ENCODE data around the gene MS4A18.
"Not testable (repeated sequence)": the region's sequence is repeated elsewhere in the genome, so short reads cannot be mapped to it uniquely, and the experiment has no call there.

The MS4A18 gene

GRCh38 chr11:60754887-60755286 is 30.4 kb downstream of the MS4A18 start:
- no peaks in the 10 kb centered on the region for H3K36me3 ChIP-seq (ENCODE audit: control insufficient read depth, insufficient read depth, low read length)
- H3K9me3 ChIP-seq (ENCODE audit: control insufficient read depth, insufficient read depth, low read length), result no peaks in the 10 kb centered on the region
- H3K27ac ChIP-seq (ENCODE audit: low read length), result no peak overlapping the region
- no peaks in the 10 kb centered on the region for H3K27me3 ChIP-seq (ENCODE audit: control insufficient read depth, insufficient read depth, low read length)
- DNase-seq (ENCODE audit: low read depth, low spot score), result no peak
- H3K4me3 ChIP-seq (ENCODE audit: low read length), result no peak overlapping the region
- no peaks in the 10 kb centered on the region for H3K4me1 ChIP-seq (ENCODE audit: control insufficient read depth, insufficient read depth, low read length)
- no CpG with 5 or more reads among the region's 6 CpGs for WGBS (ENCODE audit: insufficient coverage, insufficient read length)

- peak; percentile 41 for DNase-seq (ENCODE audit: low read depth, low spot score)
- no peaks in the 10 kb centered on the region for H3K36me3 ChIP-seq (ENCODE audit: control insufficient read depth, insufficient read depth, low read length)
- WGBS (ENCODE audit: insufficient coverage, insufficient read length), result no CpG with 5 or more reads among the region's 14 CpGs
Measured at GRCh38 chr11:60756307-60757032, 31.9 kb downstream of the MS4A18 start, which contains the start of gene MS4A15. MS4A15 (plus strand) TSS chr11:60756867; CDS start chr11:60763734, 6,867 bp downstream.

GRCh38 chr11:60757231-60757800 is 32.8 kb downstream of the MS4A18 start:
- Histone ChIP-seq H3K4me1 (ENCODE audit: control insufficient read depth, insufficient read depth, low read length) (no peaks in the 10 kb centered on the region), H3K36me3 (ENCODE audit: control insufficient read depth, insufficient read depth, low read length) (no peaks in the 10 kb centered on the region), H3K27ac (ENCODE audit: low read length) (no peak overlapping the region), H3K9me3 (ENCODE audit: control insufficient read depth, insufficient read depth, low read length) (no peaks in the 10 kb centered on the region), H3K27me3 (ENCODE audit: control insufficient read depth, insufficient read depth, low read length) (no peaks in the 10 kb centered on the region), H3K4me3 (ENCODE audit: low read length) (no peak overlapping the region)
- WGBS (ENCODE audit: insufficient coverage, insufficient read length), result no CpG with 5 or more reads among the region's 19 CpGs
- no peak for DNase-seq (ENCODE audit: low read depth, low spot score)

More at GRCh38 chr11:60756307-60757032, 31.9 kb downstream of the MS4A18 start, which contains the start of gene MS4A15:
- Histone ChIP-seq H3K4me1 (ENCODE audit: control insufficient read depth, insufficient read depth, low read length) (no peaks in the 10 kb centered on the region), H3K9me3 (ENCODE audit: control insufficient read depth, insufficient read depth, low read length) (no peaks in the 10 kb centered on the region), H3K27ac (ENCODE audit: low read length) (no peak within 1 kb of the TSS), H3K27me3 (ENCODE audit: control insufficient read depth, insufficient read depth, low read length) (no peaks in the 10 kb centered on the region), H3K4me3 (ENCODE audit: low read length) (no peak within 1 kb of the TSS)

GRCh38 chr11:60758671-60759070 is 34.2 kb downstream of the MS4A18 start:
- not testable (repeated sequence) for H3K27ac ChIP-seq (ENCODE audit: low read length); H3K27me3 ChIP-seq (ENCODE audit: control insufficient read depth, insufficient read depth, low read length); H3K4me3 ChIP-seq (ENCODE audit: low read length); H3K36me3 ChIP-seq (ENCODE audit: control insufficient read depth, insufficient read depth, low read length); DNase-seq (ENCODE audit: low read depth, low spot score); H3K9me3 ChIP-seq (ENCODE audit: control insufficient read depth, insufficient read depth, low read length); H3K4me1 ChIP-seq (ENCODE audit: control insufficient read depth, insufficient read depth, low read length)
- whole genome bisulfite sequencing (ENCODE audit: insufficient coverage, insufficient read length), result no CpG with 5 or more reads among the region's 4 CpGs

- WGBS (ENCODE audit: insufficient coverage, insufficient read length), result no CpG with 5 or more reads among the region's 22 CpGs
- H3K4me1 ChIP-seq (ENCODE audit: control insufficient read depth, insufficient read depth, low read length); H3K9me3 ChIP-seq (ENCODE audit: control insufficient read depth, insufficient read depth, low read length); H3K4me3 ChIP-seq (ENCODE audit: low read length); DNase-seq (ENCODE audit: low read depth, low spot score); H3K36me3 ChIP-seq (ENCODE audit: control insufficient read depth, insufficient read depth, low read length); H3K27me3 ChIP-seq (ENCODE audit: control insufficient read depth, insufficient read depth, low read length); H3K27ac ChIP-seq (ENCODE audit: low read length): not testable (repeated sequence)
Measured at GRCh38 chr11:60759438-60760225, 35.1 kb downstream of the MS4A18 start.

GRCh38 chr11:60761436-60762190 is 37.1 kb downstream of the MS4A18 start:
- Histone ChIP-seq H3K4me3 (ENCODE audit: low read length) (no peak overlapping the region), H3K27ac (ENCODE audit: low read length) (no peak overlapping the region), H3K27me3 (ENCODE audit: control insufficient read depth, insufficient read depth, low read length) (no peaks in the 10 kb centered on the region), H3K4me1 (ENCODE audit: control insufficient read depth, insufficient read depth, low read length) (no peaks in the 10 kb centered on the region), H3K9me3 (ENCODE audit: control insufficient read depth, insufficient read depth, low read length) (no peaks in the 10 kb centered on the region), H3K36me3 (ENCODE audit: control insufficient read depth, insufficient read depth, low read length) (no peaks in the 10 kb centered on the region)
- DNase-seq (ENCODE audit: low read depth, low spot score), result no peak
- WGBS (ENCODE audit: insufficient coverage, insufficient read length), result no CpG with 5 or more reads among the region's 4 CpGs

- H3K4me3 ChIP-seq (ENCODE audit: low read length), result no peak overlapping the region
- no peak for DNase-seq (ENCODE audit: low read depth, low spot score)
Measured at GRCh38 chr11:60762851-60763691, 38.6 kb downstream of the MS4A18 start.

GRCh38 chr11:60763692-60764369 is 39.3 kb downstream of the MS4A18 start:
- H3K36me3 ChIP-seq (ENCODE audit: control insufficient read depth, insufficient read depth, low read length), result no peaks in the 10 kb centered on the region
- H3K4me3 ChIP-seq (ENCODE audit: low read length), result no peak overlapping the region
- WGBS (ENCODE audit: insufficient coverage, insufficient read length), result no CpG with 5 or more reads among the region's 11 CpGs
- no peak for DNase-seq (ENCODE audit: low read depth, low spot score)
- H3K9me3 ChIP-seq (ENCODE audit: control insufficient read depth, insufficient read depth, low read length), result no peaks in the 10 kb centered on the region
- H3K4me1 ChIP-seq (ENCODE audit: control insufficient read depth, insufficient read depth, low read length), result no peaks in the 10 kb centered on the region
- H3K27ac ChIP-seq (ENCODE audit: low read length), result no peak overlapping the region
- H3K27me3 ChIP-seq (ENCODE audit: control insufficient read depth, insufficient read depth, low read length), result no peaks in the 10 kb centered on the region

More at GRCh38 chr11:60762851-60763691, 38.6 kb downstream of the MS4A18 start:
- Histone ChIP-seq H3K4me1 (ENCODE audit: control insufficient read depth, insufficient read depth, low read length) (no peaks in the 10 kb centered on the region), H3K36me3 (ENCODE audit: control insufficient read depth, insufficient read depth, low read length) (no peaks in the 10 kb centered on the region), H3K9me3 (ENCODE audit: control insufficient read depth, insufficient read depth, low read length) (no peaks in the 10 kb centered on the region), H3K27ac (ENCODE audit: low read length) (no peak overlapping the region), H3K27me3 (ENCODE audit: control insufficient read depth, insufficient read depth, low read length) (no peaks in the 10 kb centered on the region)
- no CpG with 5 or more reads among the region's 11 CpGs for WGBS (ENCODE audit: insufficient coverage, insufficient read length)

- H3K27ac ChIP-seq (ENCODE audit: low read length), result no peak overlapping the region
- WGBS (ENCODE audit: insufficient coverage, insufficient read length), result no CpG with 5 or more reads among the region's 1 CpG
- no peaks in the 10 kb centered on the region for H3K36me3 ChIP-seq (ENCODE audit: control insufficient read depth, insufficient read depth, low read length)
- H3K9me3 ChIP-seq (ENCODE audit: control insufficient read depth, insufficient read depth, low read length), result no peaks in the 10 kb centered on the region
- no peaks in the 10 kb centered on the region for H3K27me3 ChIP-seq (ENCODE audit: control insufficient read depth, insufficient read depth, low read length)
- no peaks in the 10 kb centered on the region for H3K4me1 ChIP-seq (ENCODE audit: control insufficient read depth, insufficient read depth, low read length)
- DNase-seq (ENCODE audit: low read depth, low spot score), result no peak
- no peak overlapping the region for H3K4me3 ChIP-seq (ENCODE audit: low read length)
Measured at GRCh38 chr11:60764879-60765278, 40.4 kb downstream of the MS4A18 start.
